HepG2 (cell line): ENCODE measurements around the gene YIF1A. TPM values are rescaled to one million over a fixed set of nuclear protein-coding genes. Genes with fewer than 3 reads are reported as not detected.

ENCODE experiments used
- ASH2L ChIP-seq: fragments of 300-600, 200-600 bp; sonication (generic); IDR thresholded peaks from 2 replicates; pipeline ENCODE4 v1.7.0; 2017; ENCODE audit warnings: low read depth, mild to moderate bottlenecking, moderate library complexity, mixed read lengths, low read length; ENCODE audit not compliant: insufficient read length
- CC2D1A ChIP-seq: sonication (generic); formaldehyde crosslinking; IDR thresholded peaks from 2 replicates; pipeline ENCODE4 v1.8.1; 2023; ENCODE audit warnings: mild to moderate bottlenecking, missing genetic modification reagents
- CEBPZ ChIP-seq: IDR thresholded peaks from 2 replicates; pipeline ENCODE4 v1.6.1; 2012; ENCODE audit warnings: low read length, improper control_type of control experiment
- DR1 ChIP-seq: sonication (generic); formaldehyde crosslinking; IDR thresholded peaks from 2 replicates; pipeline ENCODE4 v1.8.0; 2021; ENCODE audit warnings: mild to moderate bottlenecking, missing genetic modification reagents, inconsistent platforms
- FLYWCH1 ChIP-seq: sonication (generic); formaldehyde crosslinking; IDR thresholded peaks from 2 replicates; pipeline ENCODE4 v1.8.1; 2023; ENCODE audit warnings: mild to moderate bottlenecking, missing genetic modification reagents
- GABPB1 ChIP-seq: IDR thresholded peaks from 2 replicates; pipeline ENCODE4 v1.6.1; 2016; ENCODE audit warnings: mild to moderate bottlenecking, missing genetic modification reagents, moderate library complexity, missing compliant biosample characterization
- KLF16 ChIP-seq, 2 experiments: sonication (generic) in 1 of 2; formaldehyde crosslinking in 1 of 2; IDR thresholded peaks; 2 replicates each; pipeline versions ENCODE4 v1.6.1 to v1.8.0; 2016 to 2023; ENCODE audit warnings: missing genetic modification reagents in 2 of 2, missing compliant biosample characterization in 1 of 2
- MTA3 ChIP-seq: sonication (generic); formaldehyde crosslinking; IDR thresholded peaks from 2 replicates; pipeline ENCODE4 v1.4.0; 2020; ENCODE audit warnings: missing genetic modification reagents
- NFIB ChIP-seq: sonication (generic); formaldehyde crosslinking; IDR thresholded peaks from 2 replicates; pipeline ENCODE4 v1.9.0; 2021; ENCODE audit warnings: missing genetic modification reagents, mild to moderate bottlenecking, borderline replicate concordance
- NFYC ChIP-seq: IDR thresholded peaks from 2 replicates; pipeline ENCODE4 v1.6.1; 2016; ENCODE audit warnings: missing genetic modification reagents, missing compliant biosample characterization
- PAWR ChIP-seq: sonication (generic); formaldehyde crosslinking; IDR thresholded peaks from 2 replicates; pipeline ENCODE4 v1.4.0; 2020; ENCODE audit warnings: missing genetic modification reagents, mild to moderate bottlenecking, borderline replicate concordance
- RAD51 ChIP-seq: fragments of 450-650 bp; IDR thresholded peaks from 2 replicates; pipeline ENCODE4 v1.6.1; 2016; ENCODE audit warnings: borderline replicate concordance
- REXO4 ChIP-seq: sonication (generic); formaldehyde crosslinking; IDR thresholded peaks from 2 replicates; pipeline ENCODE4 v1.8.0; 2022; ENCODE audit warnings: missing genetic modification reagents, mild to moderate bottlenecking, borderline replicate concordance
- RNF219 ChIP-seq: sonication (generic); formaldehyde crosslinking; IDR thresholded peaks from 2 replicates; pipeline ENCODE4 v1.5.0; 2020; ENCODE audit warnings: mild to moderate bottlenecking, missing genetic modification reagents
- TEF ChIP-seq: sonication (generic); formaldehyde crosslinking; IDR thresholded peaks from 2 replicates; pipeline ENCODE4 v1.5.0; 2020; ENCODE audit warnings: missing genetic modification reagents
- TFAP4 ChIP-seq: sonication (generic); IDR thresholded peaks from 2 replicates; pipeline ENCODE4 v1.6.1; 2016; ENCODE audit warnings: low read depth, borderline replicate concordance
- ZBTB14 ChIP-seq: sonication (generic); formaldehyde crosslinking; IDR thresholded peaks from 2 replicates; pipeline ENCODE4 v1.4.0; 2020; ENCODE audit warnings: missing genetic modification reagents
- ZNF256 ChIP-seq: sonication (generic); formaldehyde crosslinking; conservative IDR thresholded peaks from 2 replicates; pipeline ENCODE4 v1.4.0; 2020; ENCODE audit warnings: missing genetic modification reagents
- ZNF510 ChIP-seq: sonication (generic); formaldehyde crosslinking; IDR thresholded peaks from 2 replicates; pipeline ENCODE4 v1.4.0; 2020; ENCODE audit warnings: low read depth, mild to moderate bottlenecking, missing genetic modification reagents
- ZNF678 ChIP-seq: sonication (generic); formaldehyde crosslinking; IDR thresholded peaks from 2 replicates; pipeline ENCODE4 v1.4.0; 2020; ENCODE audit warnings: mild to moderate bottlenecking, missing genetic modification reagents
- polyA plus RNA-seq, 8 experiments: library from polyadenylated mRNA; depleted of rRNA in 3 of 8; stranded (reverse) in 7 of 8; unstranded in 1 of 8; fragments of >200 nt; fragmentation: Illumina TruSeq in 4 of 8; extraction: Trizol in 4 of 8; gene quantifications; 2 replicates each; pipeline versions ENCODE4 v1.2.1 to v1.2.3, GENCODE V29; 2011 to 2016; ENCODE audit warnings: low read depth in 4 of 8, missing spikeins in 1 of 8, mixed read lengths in 1 of 8; ENCODE audit not compliant: insufficient read depth in 1 of 8
- total RNA-seq, 5 experiments: library from RNA; depleted of rRNA; stranded (reverse); fragments of >200 nt; fragmentation: Illumina TruSeq; extraction: Trizol; gene quantifications; 2 replicates each; pipeline ENCODE4 v1.2.3, GENCODE V29; 2016; ENCODE audit warnings: low read depth in 1 of 5

Gene YIF1A
- total and polyA plus RNA-seq, 2 of the 13 experiments (the other 11 are each of a cell fraction or from before 2014, with no cell fraction given) = 133 to 145 TPM

GRCh38 chr11:66282468-66283455, 6.2 kb downstream of the YIF1A start (continued):
- TF ChIP-seq CEBPZ = no peak
- TF ChIP-seq KLF16 (CRISPR knock-in tag; IDR thresholded peaks at IDR 0.05) = peak in 1 of 2 experiments; percentile 47; a peak in 1 of 4 replicates
- TF ChIP-seq MTA3 (CRISPR knock-in tag) = no peak
- no peak for TF ChIP-seq REXO4 (CRISPR knock-in tag)
- TF ChIP-seq FLYWCH1 (CRISPR knock-in tag) = no peak
- TF ChIP-seq ZBTB14 = no peak
- no peak; the same call in 1 of the 2 replicates for TF ChIP-seq DR1 (CRISPR knock-in tag)
- peak; percentile 10; the same call in 1 of the 2 replicates for TF ChIP-seq TFAP4
- TF ChIP-seq PAWR (CRISPR knock-in tag) = no peak
- TF ChIP-seq TEF (CRISPR knock-in tag) = no peak
- TF ChIP-seq RAD51 = no peak
- TF ChIP-seq ZNF256 (CRISPR knock-in tag) = no peak
- TF ChIP-seq ASH2L = no peak
- no peak for TF ChIP-seq NFIB (CRISPR knock-in tag)
- TF ChIP-seq RNF219 (CRISPR knock-in tag) = no peak
- no peak for TF ChIP-seq ZNF678 (CRISPR knock-in tag)
- 0 out of 2 replicates have a peak, but pooled peaks have one; percentile 15 for TF ChIP-seq NFYC (CRISPR knock-in tag)
- 0 out of 2 replicates have a peak, but pooled peaks have one; percentile 58 for TF ChIP-seq CC2D1A
- TF ChIP-seq ZNF510 (CRISPR knock-in tag) = no peak
- TF ChIP-seq GABPB1 (CRISPR knock-in tag) = peak; percentile 72
